GM21390 (cell line): ENCODE data around the gene DCDC2.
"Not testable (repeated sequence)": the region's sequence is repeated elsewhere in the genome, so short reads cannot be mapped to it uniquely, and the experiment has no call there.

Experiments
- ATAC-seq: cut with Tn5 transposase; IDR thresholded peaks from one replicate; pipeline ENCODE4 v1.9.1; 2021; ENCODE audit not compliant: unreplicated experiment

Gene DCDC2

DNA sequence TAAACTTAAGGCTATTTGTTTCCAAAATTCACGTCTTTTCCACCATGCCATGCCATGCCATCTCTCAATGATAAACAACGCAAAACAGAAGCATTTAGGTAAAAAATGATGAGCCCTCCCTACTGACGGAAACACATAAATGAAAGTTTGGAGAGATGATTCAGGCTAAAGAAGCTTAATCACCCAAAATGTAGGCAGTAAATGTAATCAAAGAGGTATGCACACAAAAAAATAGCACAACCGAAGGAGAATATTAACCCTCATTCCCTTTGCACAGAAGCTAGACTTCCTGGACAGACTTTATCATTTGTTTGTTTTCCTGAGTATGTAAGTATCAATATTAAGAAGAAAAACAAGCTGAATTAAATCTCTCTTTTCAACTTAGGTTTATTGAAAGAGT lies 28.8 kb downstream of the DCDC2 start:
- no peak for ATAC-seq

DNA sequence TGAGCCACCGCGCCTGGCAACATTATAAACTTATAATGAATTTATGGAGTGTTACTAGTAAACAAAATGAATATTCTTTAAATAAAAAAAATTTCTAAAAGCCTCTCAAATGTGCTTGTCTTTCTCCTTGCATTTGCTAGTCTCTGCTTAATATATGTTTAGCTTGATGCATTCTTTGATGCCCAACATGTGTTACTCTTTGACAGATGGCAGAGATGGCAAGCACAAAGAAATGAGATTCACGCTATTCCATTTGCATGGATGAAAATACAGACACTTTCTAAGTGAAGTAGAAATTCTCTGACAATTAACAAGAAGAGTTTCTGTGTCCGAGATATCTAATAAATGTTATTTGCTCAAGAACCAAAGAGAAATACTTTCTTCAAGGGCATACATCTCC lies 30.1 kb downstream of the DCDC2 start:
- no peak for ATAC-seq

DNA sequence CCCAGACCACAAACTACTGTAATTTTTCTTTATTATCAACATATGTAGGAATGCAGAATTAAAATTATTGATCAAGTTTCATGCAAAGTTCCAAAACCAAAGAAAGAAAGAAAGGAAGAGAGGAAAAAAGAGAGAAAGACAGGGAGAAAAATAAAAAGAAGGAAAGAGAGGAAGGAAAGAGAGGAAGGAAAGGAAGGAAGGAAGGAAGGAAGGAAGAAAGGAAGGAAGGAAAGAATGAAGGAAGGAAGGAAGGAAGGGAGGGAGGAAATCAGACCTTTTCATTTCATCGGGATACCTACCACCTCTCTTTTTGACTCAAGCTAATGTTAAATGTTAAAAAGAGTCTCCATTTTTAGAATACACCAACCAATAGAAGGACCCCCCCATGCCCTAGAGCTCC lies 31.9 kb downstream of the DCDC2 start:
- no peak for ATAC-seq

DNA sequence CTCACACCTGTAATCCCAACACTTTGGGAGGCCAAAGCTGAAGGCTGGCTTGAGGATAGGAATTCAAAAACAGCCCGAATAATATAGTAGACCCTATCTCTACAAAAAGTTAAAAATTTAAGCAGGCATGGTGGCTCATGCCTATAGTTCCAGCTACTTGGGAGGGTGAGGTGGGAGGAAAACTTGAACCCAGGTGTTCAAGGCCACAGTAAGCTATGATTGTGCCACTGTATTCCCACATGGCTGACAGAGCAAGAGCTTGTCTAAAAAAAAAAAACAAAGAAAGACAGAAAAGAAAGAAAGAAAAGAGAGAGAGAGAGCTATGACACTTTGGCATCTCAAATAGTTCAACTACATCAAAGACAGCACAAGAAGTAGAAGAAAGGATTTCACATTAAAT lies 33.2 kb downstream of the DCDC2 start:
- no peak for ATAC-seq

DNA sequence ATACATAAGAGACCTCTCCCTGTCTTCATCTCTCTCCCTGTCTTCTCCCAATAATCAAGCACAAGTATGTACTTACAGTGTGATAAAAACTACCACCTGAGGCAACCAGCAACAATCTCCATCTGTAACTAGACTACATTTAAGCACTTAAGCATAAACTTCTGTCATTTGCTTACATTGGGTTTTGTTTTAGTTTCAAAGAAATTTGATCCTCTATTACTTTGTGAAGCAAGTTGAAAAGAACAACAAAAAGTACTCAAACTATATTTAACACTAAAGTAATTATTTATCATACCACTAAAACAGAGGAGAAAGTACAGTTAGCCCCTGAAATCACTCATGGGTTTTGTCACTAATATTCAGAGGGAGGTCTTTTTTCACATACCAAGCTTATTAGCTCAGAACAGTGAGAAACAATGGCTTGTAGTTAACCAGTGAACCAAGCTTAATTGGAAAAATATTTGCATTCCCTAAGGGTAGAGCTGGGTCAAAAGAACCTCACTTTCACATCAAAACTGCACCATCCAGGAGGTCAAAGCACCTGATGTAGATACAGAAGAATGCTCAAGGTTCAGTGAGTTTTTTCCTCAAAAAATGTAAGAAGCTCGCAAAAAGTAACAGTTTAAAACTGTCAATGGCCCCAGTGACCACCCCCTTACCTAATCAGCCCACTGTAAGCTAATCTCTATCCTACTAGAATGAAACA lies 34.1 kb downstream of the DCDC2 start:
- no peak for ATAC-seq

DNA sequence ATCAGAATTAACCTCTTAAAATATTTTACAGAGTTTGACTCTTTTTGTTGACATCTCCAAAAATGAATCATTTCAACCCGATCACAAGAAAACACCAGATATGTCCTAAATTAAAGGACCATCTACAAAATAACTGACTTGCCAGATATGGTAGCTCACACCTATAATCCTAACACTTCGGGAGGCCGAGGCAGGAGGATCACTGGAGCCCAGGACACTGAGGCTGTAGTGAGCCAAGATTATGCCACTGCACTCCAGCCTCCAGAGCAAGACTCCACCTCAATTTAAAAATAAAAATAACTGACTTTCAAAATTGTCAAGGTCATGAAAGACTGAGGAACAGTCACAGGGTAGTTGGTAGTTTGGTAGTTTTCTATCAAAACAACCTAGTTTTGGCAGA lies 34.9 kb downstream of the DCDC2 start:
- ATAC-seq: no peak

DNA sequence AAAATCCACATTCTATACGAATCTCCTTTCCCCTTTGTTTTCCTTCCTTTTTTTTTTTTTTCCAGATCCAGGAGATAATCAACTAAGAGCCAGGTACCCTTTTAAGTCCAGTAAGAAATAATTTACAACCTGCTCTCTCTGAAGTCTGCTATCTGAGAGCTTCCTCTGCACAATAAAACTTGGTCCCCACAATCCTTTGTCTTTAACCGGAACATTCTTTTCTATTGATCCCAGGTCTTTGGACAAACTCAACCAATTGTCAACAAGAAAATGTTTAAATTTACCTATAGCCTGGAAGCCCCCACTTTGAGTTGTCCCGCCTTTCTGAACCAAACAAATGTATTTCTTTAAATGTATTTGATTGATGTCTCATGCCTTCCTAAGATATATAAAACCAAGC lies 35.4 kb downstream of the DCDC2 start:
- not testable (repeated sequence) for ATAC-seq

DNA sequence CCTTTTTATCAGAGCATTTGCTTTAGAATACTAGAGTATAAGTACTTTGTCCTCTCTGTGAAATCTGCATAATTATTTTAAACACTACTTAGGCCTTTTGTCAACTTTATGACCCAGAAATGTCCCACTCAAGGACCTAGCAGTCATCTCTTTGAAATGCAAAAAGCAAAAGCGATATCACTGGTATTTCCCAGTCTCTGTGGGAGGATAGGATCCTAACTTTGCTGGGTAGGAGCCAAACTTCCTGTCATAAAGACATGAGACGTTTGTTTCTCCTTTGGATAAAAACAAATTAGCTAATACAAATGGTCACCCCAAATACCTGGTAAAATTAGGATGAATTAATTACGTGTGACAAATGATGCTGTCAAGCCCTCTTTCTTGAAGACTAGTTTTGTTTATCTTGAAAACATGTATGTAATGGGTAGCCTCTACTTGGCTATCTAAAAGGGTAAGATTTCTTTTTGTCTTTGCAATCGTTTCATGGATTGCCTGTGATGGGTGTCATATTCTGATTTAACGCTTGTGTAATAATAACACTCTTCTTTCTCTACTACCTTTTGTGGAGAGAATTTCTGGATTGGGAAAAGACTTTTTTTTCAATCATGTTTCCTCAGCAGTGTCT lies 36.2 kb downstream of the DCDC2 start:
- ATAC-seq: no peak

DNA sequence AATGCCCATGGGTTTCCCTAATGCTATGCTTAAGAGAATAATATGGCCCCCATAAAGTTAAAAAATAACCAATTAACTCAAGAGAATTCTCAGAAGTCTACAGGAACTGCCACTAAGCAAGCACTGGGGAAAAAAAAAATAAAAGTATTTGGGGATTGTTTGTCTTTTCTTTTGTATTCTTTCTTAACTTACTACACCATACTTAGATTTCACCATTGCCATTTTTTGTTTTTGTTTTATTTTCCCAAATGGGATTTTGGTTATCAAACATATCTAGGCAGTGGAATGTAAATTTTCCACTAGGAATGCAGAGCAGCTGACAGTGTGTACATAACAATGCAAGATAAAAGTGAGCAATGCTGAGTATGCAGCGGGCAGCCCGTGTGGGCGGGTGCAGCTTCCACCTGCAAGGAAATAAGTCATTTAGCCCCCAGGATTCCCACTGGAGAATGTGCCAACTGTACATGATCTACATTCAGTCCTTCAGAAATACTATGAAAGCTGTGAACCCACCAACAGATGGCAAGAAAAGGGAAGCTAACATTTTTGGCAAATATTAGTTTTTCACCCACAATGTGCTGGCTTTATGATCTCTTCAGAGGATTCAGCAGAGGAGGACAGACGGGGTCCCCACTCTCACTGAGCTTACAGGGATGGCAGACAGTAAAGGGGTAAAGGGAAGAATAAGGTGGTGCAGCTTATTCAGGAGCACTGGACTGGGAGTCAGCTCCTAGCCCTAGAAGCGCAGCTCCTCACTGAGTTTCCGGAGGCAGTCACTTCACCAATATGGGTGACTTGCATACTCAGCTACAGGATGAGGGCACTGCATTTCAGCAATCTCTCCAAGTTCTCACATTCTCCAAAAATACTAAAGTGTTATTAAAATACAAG lies 44.4 kb downstream of the DCDC2 start:
- ATAC-seq: no peak

DNA sequence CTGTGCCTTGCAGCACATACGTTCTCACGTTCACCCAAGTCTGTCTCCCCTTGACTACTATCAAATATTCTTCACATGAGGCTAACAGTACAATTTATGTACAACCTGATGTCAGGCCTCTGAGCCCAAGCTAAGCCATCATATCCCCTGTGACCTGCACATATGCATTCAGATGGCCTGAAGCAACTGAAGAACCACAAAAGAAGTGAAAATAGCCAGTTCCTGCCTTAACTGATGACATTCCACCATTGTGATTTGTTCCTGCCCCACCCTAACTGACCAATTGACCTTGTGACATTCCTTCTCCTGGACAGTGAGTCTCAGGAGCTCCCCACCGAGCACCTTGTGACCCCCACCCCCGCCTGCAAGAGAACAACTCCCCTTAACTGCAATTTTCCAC lies 46.1 kb downstream of the DCDC2 start:
- ATAC-seq: not testable (repeated sequence)

DNA sequence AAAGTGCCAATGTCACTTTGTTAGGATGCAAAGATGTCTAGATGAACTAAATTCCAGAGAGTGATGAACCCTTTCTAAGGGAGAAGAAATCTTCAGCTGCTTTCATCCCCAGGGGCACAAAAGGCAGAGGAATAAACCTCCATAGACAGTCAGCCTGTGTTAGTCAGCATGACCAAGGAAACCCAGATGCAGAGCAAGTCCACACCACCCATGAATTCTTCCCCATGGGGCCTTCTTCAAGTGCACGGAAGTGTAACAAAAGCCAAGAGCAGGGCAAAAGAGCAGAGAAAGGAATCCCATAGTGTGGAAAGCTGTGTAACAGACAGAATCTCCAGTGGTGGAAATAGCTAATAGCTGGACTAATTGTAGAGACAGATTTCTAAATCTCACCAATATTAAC lies 50.0 kb downstream of the DCDC2 start:
- ATAC-seq: no peak

DNA sequence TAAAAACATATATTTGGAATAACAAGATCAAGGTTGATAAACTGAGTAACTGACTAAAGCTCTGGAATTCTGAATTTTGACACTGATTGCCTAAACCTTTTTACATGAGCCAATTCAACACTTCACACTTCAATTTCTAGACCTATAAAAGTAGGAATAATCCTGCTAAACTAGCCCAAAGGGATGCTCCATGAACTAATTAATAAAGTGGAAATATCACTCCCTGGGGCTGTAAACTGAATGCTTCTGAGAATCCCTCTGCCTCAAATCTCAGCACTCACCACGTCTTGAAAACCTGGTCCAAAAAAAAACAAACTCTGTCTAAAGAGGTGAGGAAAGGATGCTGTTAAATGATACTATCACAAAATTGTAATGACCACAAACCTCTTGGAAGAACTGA lies 50.9 kb downstream of the DCDC2 start:
- no peak for ATAC-seq

DNA sequence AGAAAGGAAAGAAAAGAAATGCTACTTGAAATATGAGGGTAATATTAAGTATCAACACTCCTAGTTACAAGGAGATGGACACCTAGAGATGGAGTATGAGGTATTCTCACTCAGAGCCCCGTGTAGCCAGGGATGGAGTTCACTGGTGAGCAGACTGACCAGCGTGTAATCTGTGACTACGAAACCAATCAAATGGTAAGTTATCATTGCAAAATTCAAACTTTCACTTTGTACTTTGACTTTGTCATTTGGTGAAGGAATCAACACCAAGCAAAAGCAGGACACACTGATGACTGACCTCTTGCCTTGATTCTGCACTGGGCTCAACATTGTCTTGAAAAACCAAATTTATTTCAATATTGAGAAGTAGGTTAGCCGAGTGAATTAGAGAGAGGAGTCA lies 51.8 kb downstream of the DCDC2 start:
- no peak for ATAC-seq

DNA sequence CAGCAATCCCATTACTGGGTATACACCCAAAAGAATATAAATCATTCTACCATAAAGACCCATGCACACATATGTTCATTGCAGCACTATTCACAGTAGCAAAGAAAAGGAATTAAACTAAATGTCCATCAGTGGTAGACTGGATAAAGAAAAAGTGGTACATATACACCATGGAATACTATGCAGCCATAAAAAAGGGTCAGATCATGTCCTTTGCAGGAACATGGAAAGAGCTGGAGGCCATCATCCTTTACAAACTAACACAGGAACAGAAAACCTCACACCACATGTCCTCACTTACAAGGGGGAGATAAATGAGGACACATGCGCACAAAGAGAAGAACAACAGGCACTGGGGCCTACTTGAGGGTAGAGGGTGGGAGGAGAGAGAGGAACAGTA lies 60.9 kb downstream of the DCDC2 start:
- no peak for ATAC-seq

DNA sequence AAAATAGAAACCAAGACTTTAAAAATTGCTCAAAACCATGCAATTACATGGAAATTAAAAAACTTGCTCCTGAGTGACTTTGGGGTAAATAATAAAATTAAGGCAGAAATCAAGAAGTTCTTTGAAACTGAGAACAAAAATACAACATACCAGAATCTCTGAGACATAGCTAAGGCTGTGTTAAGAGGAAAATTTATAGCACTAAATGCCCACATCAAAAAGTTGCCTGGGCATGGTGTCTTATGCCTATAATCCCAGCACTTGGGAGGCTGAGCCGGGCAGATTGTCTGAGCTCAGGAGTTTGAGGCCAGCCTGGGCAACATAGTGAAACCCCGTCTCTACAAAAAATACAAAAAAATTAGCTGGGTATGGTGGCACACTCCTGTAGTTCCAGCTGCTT lies 64.0 kb downstream of the DCDC2 start:
- not testable (repeated sequence) for ATAC-seq

DNA sequence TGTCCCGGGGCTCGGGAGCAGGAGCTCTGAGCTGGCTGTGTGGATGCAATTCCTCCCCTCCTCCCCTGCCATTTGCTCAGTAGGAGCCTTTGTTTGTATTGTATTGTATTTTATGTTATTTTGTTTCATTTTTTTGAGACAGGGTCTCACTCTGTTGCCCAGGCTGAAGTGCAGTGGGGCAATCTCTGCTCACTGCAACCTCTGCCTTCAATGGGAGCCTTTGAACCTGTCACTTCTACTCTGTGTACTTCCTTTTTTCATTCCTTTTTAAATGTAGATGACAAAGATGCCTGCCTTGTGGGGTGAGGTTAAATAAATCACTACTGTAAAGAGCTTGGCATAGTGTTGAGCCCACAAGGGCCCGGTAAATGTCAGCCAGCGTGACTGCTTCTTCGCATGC lies 70.6 kb downstream of the DCDC2 start:
- ATAC-seq: no peak

DNA sequence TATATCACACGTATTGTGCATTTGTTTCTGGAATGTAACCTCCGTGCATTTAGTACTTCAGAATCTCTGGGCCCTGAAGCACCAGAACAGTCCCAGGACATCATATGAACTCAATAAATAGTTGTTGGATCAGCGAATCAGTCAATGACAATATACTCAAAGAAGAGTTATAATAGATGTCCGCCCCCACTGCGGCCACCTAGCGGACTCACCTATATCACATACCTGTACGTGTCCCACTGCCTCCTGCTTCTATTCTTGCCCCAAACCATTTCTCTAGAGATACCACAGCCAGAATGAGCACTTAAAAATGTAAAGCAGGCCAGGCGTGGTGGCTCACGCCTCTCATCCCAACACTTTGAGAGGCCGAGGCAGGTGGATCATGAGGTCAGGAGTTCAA lies 73.9 kb downstream of the DCDC2 start:
- no peak for ATAC-seq

DNA sequence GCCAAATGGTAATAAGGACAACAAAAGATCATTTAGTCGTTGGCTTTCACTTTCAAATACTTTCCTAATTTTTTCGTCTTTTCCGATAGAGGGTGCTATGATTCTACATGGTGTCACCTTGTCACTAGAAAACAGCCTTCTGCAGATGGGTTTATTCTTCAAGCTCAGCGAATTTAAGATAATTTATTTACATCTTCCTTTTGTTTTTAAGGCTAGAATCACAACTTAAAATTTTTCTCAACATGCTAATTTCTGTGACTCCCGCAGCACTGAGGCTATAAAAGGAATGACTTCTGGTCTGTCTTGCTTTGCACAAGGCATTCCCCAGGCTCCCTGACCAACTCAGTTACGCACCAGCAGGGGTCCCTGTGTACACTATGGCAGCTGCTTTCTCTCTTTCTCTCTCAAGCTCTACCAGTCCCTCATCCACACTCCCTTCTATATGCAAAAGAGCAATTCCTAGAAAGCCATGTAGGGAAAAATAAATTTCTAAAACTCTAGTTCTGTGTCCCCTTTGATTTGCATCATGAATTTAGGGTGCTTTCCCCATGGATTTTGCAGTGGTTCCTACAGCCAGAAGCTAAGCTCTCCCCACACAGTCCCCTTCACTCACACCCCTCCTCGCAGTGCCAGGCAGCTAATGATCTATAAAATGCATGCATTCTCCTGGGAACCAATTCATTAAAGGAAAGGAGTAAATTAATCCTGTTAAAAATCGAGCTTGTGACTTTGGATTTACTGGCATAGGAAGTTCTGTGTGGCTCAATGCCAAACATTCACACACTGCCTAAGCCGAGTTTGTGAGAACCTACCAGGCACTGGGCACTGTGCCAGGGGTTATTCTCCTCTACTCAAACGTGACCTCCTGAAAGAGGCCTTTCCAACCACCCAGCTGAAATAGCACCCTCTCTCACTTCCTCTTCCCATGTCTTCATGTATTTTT lies 74.5 kb downstream of the DCDC2 start:
- peak; percentile 79 for ATAC-seq

DNA sequence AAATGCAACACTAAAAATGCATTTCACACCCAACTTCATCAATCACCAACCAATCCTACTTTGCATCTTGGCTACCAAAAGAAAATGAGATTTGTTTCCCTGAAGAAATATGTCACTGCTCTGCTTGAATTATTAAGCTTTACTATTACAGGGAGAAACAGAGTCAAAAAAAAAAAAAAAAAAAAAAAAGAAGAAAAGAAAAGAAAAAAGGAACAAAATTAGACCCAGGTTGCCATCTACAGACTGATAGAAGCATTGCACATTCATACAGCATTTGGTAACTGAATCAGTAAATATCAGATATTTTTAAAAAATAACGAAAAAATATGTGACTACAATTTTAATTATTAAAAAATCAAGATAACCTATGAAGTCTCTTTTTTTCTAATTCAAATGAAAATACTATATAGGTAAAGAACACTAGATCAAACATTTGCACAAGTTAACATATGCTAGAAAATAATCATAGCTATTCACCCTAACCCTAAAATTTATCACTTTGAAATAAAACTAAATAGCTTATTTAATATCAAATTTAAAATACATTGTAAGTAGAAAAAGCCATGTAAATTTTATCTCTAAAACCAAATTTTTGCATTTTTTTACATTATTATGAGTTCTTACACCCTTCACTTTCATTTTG lies 83.3 kb downstream of the DCDC2 start:
- ATAC-seq: no peak

DNA sequence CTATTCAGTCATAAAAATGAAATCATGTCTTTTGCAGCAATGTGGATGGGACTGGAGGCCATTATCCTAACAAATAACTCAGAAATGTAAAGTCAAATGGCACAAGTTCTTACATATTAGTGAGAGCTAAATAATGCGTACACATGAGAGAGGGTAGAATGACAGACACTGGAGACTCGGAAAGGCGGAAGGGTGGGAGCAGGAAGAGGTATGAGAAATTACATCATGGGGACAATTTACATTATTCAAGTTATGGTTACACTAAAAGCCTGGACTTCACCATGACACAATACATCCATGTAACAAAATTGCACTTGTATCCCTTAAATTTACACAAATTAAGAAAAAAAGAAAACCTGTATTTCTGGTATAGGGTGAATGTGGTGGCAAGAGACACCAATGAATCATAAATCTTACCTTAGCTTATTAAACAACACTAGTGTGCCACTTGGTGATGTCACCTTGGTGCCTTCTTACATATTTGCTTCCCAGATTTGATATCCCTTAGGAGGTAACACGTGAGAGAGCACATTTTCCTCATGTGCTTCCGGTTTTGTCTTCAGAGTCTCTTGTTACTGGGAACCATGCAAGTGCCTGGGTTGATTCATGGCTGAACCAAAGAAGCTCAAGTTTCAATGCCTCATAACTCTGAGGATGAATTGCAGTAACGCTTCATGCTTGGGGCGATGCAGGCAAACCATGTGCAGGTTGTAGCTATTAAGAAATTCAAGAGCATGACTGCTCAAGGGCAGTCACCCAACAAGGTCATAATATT lies 84.6 kb downstream of the DCDC2 start:
- ATAC-seq: no peak
